A549 (cell line): Measurements from ENCODE around the gene PARP12.

ENCODE experiments used
- CBX2 ChIP-seq: fragments of 200-600 bp; sonication (generic); IDR thresholded peaks from 2 replicates; pipeline ENCODE4 v1.6.1; 2016; ENCODE audit warnings: low read depth, mild to moderate bottlenecking, borderline replicate concordance
- CTCF ChIP-seq: fragments of >200 bp; sonication (Bioruptor Twin); formaldehyde crosslinking; IDR thresholded peaks from 3 replicates; pipeline ENCODE4 v1.5.1; 2016
- EHMT2 ChIP-seq: fragments of 200-600 bp; sonication (generic); IDR thresholded peaks from 2 replicates; pipeline ENCODE4 v1.6.1; 2016; ENCODE audit warnings: antibody characterized with exemption, low read depth, mild to moderate bottlenecking, moderate library complexity
- ESRRA ChIP-seq: fragments of 150-350 bp; IDR thresholded peaks from 2 replicates; pipeline ENCODE4 v1.6.1; 2014; ENCODE audit warnings: mild to moderate bottlenecking, low read length, borderline replicate concordance
- JUN ChIP-seq, 2 experiments: fragments of >200 bp; sonication (Bioruptor Twin); formaldehyde crosslinking; IDR thresholded peaks; 2 replicates in 1 of 2; 3 replicates in 1 of 2; pipeline ENCODE4 v1.6.1; 2016 to 2017
- POLR2A ChIP-seq: IDR thresholded peaks from 2 replicates; pipeline ENCODE4 v1.6.1; 2012; ENCODE audit warnings: mild to moderate bottlenecking, low read length
- RARB ChIP-seq: fragments of 250-450 bp; sonication (Bioruptor Pico); IDR thresholded peaks from 2 replicates; pipeline ENCODE4 v1.8.0; 2021; ENCODE audit warnings: mild to moderate bottlenecking, moderate library complexity
- SMC3 ChIP-seq: fragments of >200 bp; sonication (Bioruptor Twin); formaldehyde crosslinking; IDR thresholded peaks from 3 replicates; pipeline ENCODE4 v1.6.1; 2018; ENCODE audit warnings: inconsistent platforms
- ZFP36 ChIP-seq: fragments of 450-650 bp; IDR thresholded peaks from 2 replicates; pipeline ENCODE4 v1.6.1; 2014; ENCODE audit warnings: borderline replicate concordance; ENCODE audit not compliant: partially characterized antibody
- TF ChIP-seq, protein P1 (sequence below): fragments of 450-650 bp; IDR thresholded peaks from 2 replicates; pipeline ENCODE4 v1.6.1; 2014; ENCODE audit warnings: antibody characterized with exemption
- TF ChIP-seq, protein P2 (sequence below): fragments of 200-600 bp; sonication (generic); IDR thresholded peaks from 2 replicates; pipeline ENCODE4 v1.6.1; 2016; ENCODE audit warnings: antibody characterized with exemption, mild to moderate bottlenecking, moderate library complexity

GRCh38 chr7:139991269-139991666, 71.5 kb downstream of the PARP12 start:
- TF ChIP-seq, protein P1, sequence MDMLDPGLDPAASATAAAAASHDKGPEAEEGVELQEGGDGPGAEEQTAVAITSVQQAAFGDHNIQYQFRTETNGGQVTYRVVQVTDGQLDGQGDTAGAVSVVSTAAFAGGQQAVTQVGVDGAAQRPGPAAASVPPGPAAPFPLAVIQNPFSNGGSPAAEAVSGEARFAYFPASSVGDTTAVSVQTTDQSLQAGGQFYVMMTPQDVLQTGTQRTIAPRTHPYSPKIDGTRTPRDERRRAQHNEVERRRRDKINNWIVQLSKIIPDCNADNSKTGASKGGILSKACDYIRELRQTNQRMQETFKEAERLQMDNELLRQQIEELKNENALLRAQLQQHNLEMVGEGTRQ = no peak
- TF ChIP-seq CTCF = no peak
- no peak for TF ChIP-seq CBX2
- no peak for TF ChIP-seq JUN (IDR thresholded peaks at IDR 0.05)
- no peak for TF ChIP-seq EHMT2
- no peak for TF ChIP-seq POLR2A
- TF ChIP-seq ZFP36 = no peak
- TF ChIP-seq, protein P2, sequence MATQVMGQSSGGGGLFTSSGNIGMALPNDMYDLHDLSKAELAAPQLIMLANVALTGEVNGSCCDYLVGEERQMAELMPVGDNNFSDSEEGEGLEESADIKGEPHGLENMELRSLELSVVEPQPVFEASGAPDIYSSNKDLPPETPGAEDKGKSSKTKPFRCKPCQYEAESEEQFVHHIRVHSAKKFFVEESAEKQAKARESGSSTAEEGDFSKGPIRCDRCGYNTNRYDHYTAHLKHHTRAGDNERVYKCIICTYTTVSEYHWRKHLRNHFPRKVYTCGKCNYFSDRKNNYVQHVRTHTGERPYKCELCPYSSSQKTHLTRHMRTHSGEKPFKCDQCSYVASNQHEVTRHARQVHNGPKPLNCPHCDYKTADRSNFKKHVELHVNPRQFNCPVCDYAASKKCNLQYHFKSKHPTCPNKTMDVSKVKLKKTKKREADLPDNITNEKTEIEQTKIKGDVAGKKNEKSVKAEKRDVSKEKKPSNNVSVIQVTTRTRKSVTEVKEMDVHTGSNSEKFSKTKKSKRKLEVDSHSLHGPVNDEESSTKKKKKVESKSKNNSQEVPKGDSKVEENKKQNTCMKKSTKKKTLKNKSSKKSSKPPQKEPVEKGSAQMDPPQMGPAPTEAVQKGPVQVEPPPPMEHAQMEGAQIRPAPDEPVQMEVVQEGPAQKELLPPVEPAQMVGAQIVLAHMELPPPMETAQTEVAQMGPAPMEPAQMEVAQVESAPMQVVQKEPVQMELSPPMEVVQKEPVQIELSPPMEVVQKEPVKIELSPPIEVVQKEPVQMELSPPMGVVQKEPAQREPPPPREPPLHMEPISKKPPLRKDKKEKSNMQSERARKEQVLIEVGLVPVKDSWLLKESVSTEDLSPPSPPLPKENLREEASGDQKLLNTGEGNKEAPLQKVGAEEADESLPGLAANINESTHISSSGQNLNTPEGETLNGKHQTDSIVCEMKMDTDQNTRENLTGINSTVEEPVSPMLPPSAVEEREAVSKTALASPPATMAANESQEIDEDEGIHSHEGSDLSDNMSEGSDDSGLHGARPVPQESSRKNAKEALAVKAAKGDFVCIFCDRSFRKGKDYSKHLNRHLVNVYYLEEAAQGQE = no peak
- TF ChIP-seq RARB (CRISPR knock-in tag) = no peak
- no peak for TF ChIP-seq ESRRA
- TF ChIP-seq SMC3 = no peak
